H9 (cell line): ENCODE measurements around the gene ZHX3. TPM values are rescaled to one million over a fixed set of nuclear protein-coding genes. Genes with fewer than 3 reads are reported as not detected.

Source experiments
- DNase-seq: peaks from one replicate; pipeline ENCODE4 v3.0.0-alpha.2; 2017
- H2AFZ ChIP-seq: one replicate; pipeline ENCODE4 v1.6.1; 2013; ENCODE audit warnings: mild to moderate bottlenecking, low read length, control low read depth, moderate library complexity
- H2AK5ac ChIP-seq: 2 replicates; pipeline ENCODE4 v1.6.1; 2013; ENCODE audit warnings: low read length, control low read depth, mixed read lengths; ENCODE audit not compliant: insufficient read length
- H2BK120ac ChIP-seq: one replicate; pipeline ENCODE4 v1.6.1; 2013; ENCODE audit warnings: low read depth, mild to moderate bottlenecking, low read length, control low read depth, inconsistent platforms; ENCODE audit not compliant: poor library complexity, severe bottlenecking
- H2BK12ac ChIP-seq: 2 replicates; pipeline ENCODE4 v1.6.1; 2013; ENCODE audit warnings: low read length, control low read depth, mixed read lengths, low read depth; ENCODE audit not compliant: insufficient read length
- H2BK15ac ChIP-seq: 2 replicates; pipeline ENCODE4 v1.6.1; 2013; ENCODE audit warnings: low read depth, low read length, control low read depth
- H2BK20ac ChIP-seq: one replicate; pipeline ENCODE4 v1.6.1; 2013; ENCODE audit warnings: low read depth, mild to moderate bottlenecking, low read length, control low read depth, inconsistent platforms; ENCODE audit not compliant: poor library complexity, severe bottlenecking
- H2BK5ac ChIP-seq: 2 replicates; pipeline ENCODE4 v1.6.1; 2013; ENCODE audit warnings: low read length, control low read depth, mixed read lengths; ENCODE audit not compliant: insufficient read length
- H3K14ac ChIP-seq: 2 replicates; pipeline ENCODE4 v1.6.1; 2013; ENCODE audit warnings: low read length, control low read depth; ENCODE audit not compliant: insufficient read depth
- H3K18ac ChIP-seq: 2 replicates; pipeline ENCODE4 v1.6.1; 2013; ENCODE audit warnings: low read depth, mild to moderate bottlenecking, mixed read lengths, low read length, control low read depth; ENCODE audit not compliant: insufficient read length
- H3K23ac ChIP-seq: 2 replicates; pipeline ENCODE4 v1.6.1; 2013; ENCODE audit warnings: low read length, control low read depth, mixed read lengths, low read depth; ENCODE audit not compliant: insufficient read length
- H3K23me2 ChIP-seq: 2 replicates; pipeline ENCODE4 v1.6.1; 2013; ENCODE audit warnings: low read depth, mild to moderate bottlenecking, mixed read lengths, low read length, control low read depth; ENCODE audit not compliant: insufficient read length, poor library complexity, severe bottlenecking
- H3K27ac ChIP-seq: 2 replicates; pipeline ENCODE4 v1.5.1; 2013; ENCODE audit warnings: low read length, control low read depth, mixed read lengths, low read depth; ENCODE audit not compliant: insufficient read length
- H3K27me3 ChIP-seq: 2 replicates; pipeline ENCODE4 v1.6.1; 2013; ENCODE audit warnings: low read length, control low read depth, inconsistent platforms; ENCODE audit not compliant: insufficient read depth
- H3K4ac ChIP-seq: 2 replicates; pipeline ENCODE4 v1.6.1; 2013; ENCODE audit warnings: low read depth, mild to moderate bottlenecking, control low read depth, inconsistent platforms, low read length, moderate library complexity
- H3K4me1 ChIP-seq: 2 replicates; pipeline ENCODE4 v1.6.1; 2013; ENCODE audit warnings: low read length, control low read depth, inconsistent platforms; ENCODE audit not compliant: insufficient read depth
- H3K4me2 ChIP-seq: 2 replicates; pipeline ENCODE4 v1.6.1; 2013; ENCODE audit warnings: low read length, control low read depth, mixed read lengths; ENCODE audit not compliant: insufficient read length, insufficient read depth
- H3K56ac ChIP-seq: 2 replicates; pipeline ENCODE4 v1.6.1; 2013; ENCODE audit warnings: low read depth, mild to moderate bottlenecking, mixed read lengths, low read length, control low read depth; ENCODE audit not compliant: insufficient read length
- H3K79me1 ChIP-seq: 2 replicates; pipeline ENCODE4 v1.6.1; 2013; ENCODE audit warnings: low read depth, mild to moderate bottlenecking, moderate library complexity, low read length, control low read depth, inconsistent platforms; ENCODE audit not compliant: insufficient read depth, poor library complexity, severe bottlenecking
- H3K79me2 ChIP-seq: 2 replicates; pipeline ENCODE4 v1.6.1; 2013; ENCODE audit warnings: low read length, control low read depth, inconsistent platforms; ENCODE audit not compliant: insufficient read depth
- H3K9ac ChIP-seq: 2 replicates; pipeline ENCODE4 v1.6.1; 2013; ENCODE audit warnings: low read length, control low read depth, mixed read lengths; ENCODE audit not compliant: insufficient read length; ENCODE audit errors: extremely low read depth
- H3K9me3 ChIP-seq: one replicate; pipeline ENCODE4 v1.6.1; 2013; ENCODE audit warnings: low read depth, low read length, inconsistent platforms; ENCODE audit not compliant: control insufficient read depth
- H3T11ph ChIP-seq: one replicate; pipeline ENCODE4 v1.6.1; 2013; ENCODE audit warnings: mild to moderate bottlenecking, low read length, control low read depth, inconsistent platforms
- H4K20me1 ChIP-seq: one replicate; pipeline ENCODE4 v1.6.1; 2013; ENCODE audit not compliant: control insufficient read depth, insufficient read length, insufficient read depth
- H4K5ac ChIP-seq: 2 replicates; pipeline ENCODE4 v1.6.1; 2013; ENCODE audit warnings: low read depth, mild to moderate bottlenecking, mixed read lengths, low read length, control low read depth; ENCODE audit not compliant: insufficient read length
- H4K8ac ChIP-seq: replicated peaks from 2 replicates; pipeline ENCODE4 v1.6.1; 2013; ENCODE audit warnings: low read length, control low read depth, mixed read lengths, low read depth; ENCODE audit not compliant: insufficient read length
- H4K91ac ChIP-seq: 2 replicates; pipeline ENCODE4 v1.6.1; 2013; ENCODE audit warnings: low read depth, mild to moderate bottlenecking, moderate library complexity, mixed read lengths, low read length, control low read depth; ENCODE audit not compliant: insufficient read length
- H3K27ac Mint-ChIP-seq, 3 experiments: 2 replicates in 2 of 3; 3 replicates in 1 of 3; pipeline ENCODE4 v1.8.0; 2020 to 2021; ENCODE audit warnings: mixed read lengths in 3 of 3, mild to moderate bottlenecking in 1 of 3, moderate library complexity in 1 of 3
- H3K27me3 Mint-ChIP-seq: 2 replicates; pipeline ENCODE4 v1.8.0; 2021; ENCODE audit warnings: low read depth, mild to moderate bottlenecking, moderate library complexity, mixed read lengths
- H3K36me3 Mint-ChIP-seq, 3 experiments: 2 replicates in 2 of 3; 3 replicates in 1 of 3; pipeline ENCODE4 v1.8.0; 2020 to 2021; ENCODE audit warnings: low read depth in 3 of 3, mixed read lengths in 3 of 3; ENCODE audit not compliant: insufficient read depth in 1 of 3
- H3K4me1 Mint-ChIP-seq, 2 experiments: 2 replicates each; pipeline ENCODE4 v1.8.0; 2020; ENCODE audit warnings: mixed read lengths in 2 of 2
- H3K4me3 Mint-ChIP-seq, 2 experiments: 2 replicates in 1 of 2; 3 replicates in 1 of 2; pipeline ENCODE4 v1.8.0; 2020 to 2021; ENCODE audit warnings: mild to moderate bottlenecking in 2 of 2, mixed read lengths in 2 of 2, moderate library complexity in 1 of 2
- H3K9me3 Mint-ChIP-seq, 2 experiments: 2 replicates in 1 of 2; 3 replicates in 1 of 2; pipeline ENCODE4 v1.8.0; 2020; ENCODE audit warnings: mild to moderate bottlenecking in 2 of 2, mixed read lengths in 2 of 2, moderate library complexity in 1 of 2
- CTCF ChIP-seq: fragments of 200-600 bp; sonication (generic); conservative IDR thresholded peaks from 3 replicates; pipeline ENCODE4 v1.8.0; 2021; ENCODE audit warnings: antibody characterized with exemption, mild to moderate bottlenecking
- WGBS: extraction: QIAGEN DNeasy Blood & Tissue Kit; methylation state at CpG from one replicate; pipeline ENCODE4 v1.1.7; 2013; ENCODE audit warnings: missing lambda C conversion rate, low lambda C conversion rate, mixed read lengths; ENCODE audit not compliant: insufficient read length; ENCODE audit errors: extremely low coverage; 5-methylcytosine and 5-hydroxymethylcytosine counted together
- total RNA-seq: library from RNA; stranded (reverse); gene quantifications from 2 replicates; pipeline ENCODE4 v1.2.1, GENCODE V29; 2021

Gene ZHX3
- total RNA-seq, 1 experiment from 2014 or later: 4.4 TPM

- Mint-ChIP-seq H3K27me3 (peaks cover 24% of the 10 kb centered on the region), H3K4me3 (peak overlapping the region; percentile 82 to 87), H3K9me3 (0 out of 5 replicates have a peak, but pooled peaks cover 0 to 4% of the 10 kb centered on the region in 2 experiments), H3K27ac (peak overlapping the region in 1 of 3 experiments; percentile 74; a peak in 1 of 7 replicates), H3K4me1 (peaks cover 8 to 9% of the 10 kb centered on the region in 2 experiments), H3K36me3 (no peaks in the 10 kb centered on the region)
- H3K23ac ChIP-seq: no peak overlapping the region
- no peak overlapping the region for H3K4ac ChIP-seq
- no peaks in the 10 kb centered on the region for H3K27me3 ChIP-seq
- H3K56ac ChIP-seq: no peak overlapping the region
- no peak overlapping the region for H4K8ac ChIP-seq
- H3K4me1 ChIP-seq: peaks cover 2% of the 10 kb centered on the region; the same call in 1 of the 2 replicates
- no peak overlapping the region for H2AFZ ChIP-seq
- H2BK15ac ChIP-seq: no peak overlapping the region
- H4K20me1 ChIP-seq: no peaks in the 10 kb centered on the region
- no CpG with 5 or more reads among the region's 66 CpGs for WGBS
- TF ChIP-seq CTCF: no peak
- no peak overlapping the region for H3T11ph ChIP-seq
- no peak overlapping the region for H3K9ac ChIP-seq
- no peak overlapping the region for H3K18ac ChIP-seq
- H3K4me2 ChIP-seq: peak overlapping the region; percentile 79
- DNase-seq: peak; percentile 73
- H3K23me2 ChIP-seq: peaks cover 10% of the 10 kb centered on the region
- no peaks in the 10 kb centered on the region for H3K79me2 ChIP-seq
- H4K91ac ChIP-seq: no peak overlapping the region
- no peak overlapping the region for H2BK20ac ChIP-seq
- no peaks in the 10 kb centered on the region for H3K79me1 ChIP-seq
- no peak overlapping the region for H2BK5ac ChIP-seq
- no peak overlapping the region for H3K27ac ChIP-seq
- H3K9me3 ChIP-seq: no peaks in the 10 kb centered on the region
- H2AK5ac ChIP-seq: no peak overlapping the region
- H4K5ac ChIP-seq: no peak overlapping the region
- H2BK12ac ChIP-seq: no peak overlapping the region
- H3K14ac ChIP-seq: no peak overlapping the region
- no peak overlapping the region for H2BK120ac ChIP-seq
These were observed 657 bp downstream of the ZHX3 start for GRCh38 chr20:41316602-41317545.
